Hematopoietic multipotent progenitor cell treated with erythropoietin and hydrocortisone succinate and interleukin-3 and kit ligand, for 8 days (in vitro differentiated cells): ENCODE results near the gene LANCL3.
"Not testable (repeated sequence)": the region's sequence is repeated elsewhere in the genome, so short reads cannot be mapped to it uniquely, and the experiment has no call there.

Experiments
- DNase-seq: peaks from one replicate; pipeline ENCODE4 v3.0.0-alpha.2; 2015

The LANCL3 gene

DNA sequence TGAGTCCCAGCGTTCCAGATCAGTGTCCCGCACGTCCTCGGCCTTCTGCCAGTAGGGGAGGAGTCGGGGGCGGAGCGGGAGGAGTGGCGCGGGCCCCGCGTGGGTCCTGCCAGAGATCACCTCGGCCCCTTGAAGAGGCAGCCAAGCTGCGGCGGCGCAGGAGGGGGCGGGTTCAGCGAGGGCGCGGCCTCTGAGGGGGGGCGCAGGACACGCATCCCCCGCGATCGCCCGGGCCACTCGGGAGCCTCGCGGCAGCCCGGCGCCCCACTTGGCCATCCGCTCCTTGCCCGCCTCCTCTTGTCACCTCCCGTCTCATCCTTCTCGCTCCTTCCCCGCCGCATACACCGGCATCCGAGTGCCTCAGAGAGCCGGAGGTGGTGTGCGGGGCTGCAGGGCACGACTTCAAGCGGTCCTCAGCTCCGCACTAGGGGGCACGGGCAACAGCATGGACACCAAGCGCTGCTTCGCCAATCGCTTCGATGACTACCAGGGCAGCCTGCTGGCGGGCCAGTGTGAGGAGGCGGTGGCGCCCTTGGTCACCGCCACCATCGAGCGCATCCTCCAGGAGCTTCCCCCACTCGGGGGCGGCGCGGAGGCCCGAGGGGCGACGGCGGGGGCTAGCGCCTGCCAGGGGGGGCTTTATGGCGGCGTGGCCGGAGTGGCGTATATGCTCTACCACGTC, at the start of gene LANCL3:
TSS of gene LANCL3 (plus strand) at position 236 of the 682 bp plus-strand sequence. CDS start at position 446, 210 bp downstream.
- peak; percentile 44 for DNase-seq

DNA sequence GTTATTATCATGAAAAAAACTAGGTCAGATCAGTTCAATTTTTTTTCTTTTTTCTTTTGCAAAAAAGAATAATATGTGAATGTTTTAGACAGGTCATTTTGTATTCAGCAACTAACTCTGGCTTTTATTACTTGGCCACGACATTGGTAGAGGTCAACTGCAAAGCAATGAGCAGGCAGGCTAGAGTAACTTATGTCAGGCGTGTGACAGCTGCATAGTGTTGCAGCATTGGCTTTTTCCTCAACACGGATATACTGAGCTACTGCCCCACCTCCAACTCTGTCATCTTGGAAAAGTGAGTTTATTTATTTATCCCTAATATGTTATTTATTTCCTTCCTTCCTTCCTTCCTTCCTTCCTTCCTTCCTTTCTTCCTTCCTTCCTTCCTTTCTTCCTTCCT, 47.8 kb upstream of the LANCL3 start:
- not testable (repeated sequence) for DNase-seq

GRCh38 chrX:37541991-37542390, 29.5 kb upstream of the LANCL3 start:
- DNase-seq, result no peak

DNA sequence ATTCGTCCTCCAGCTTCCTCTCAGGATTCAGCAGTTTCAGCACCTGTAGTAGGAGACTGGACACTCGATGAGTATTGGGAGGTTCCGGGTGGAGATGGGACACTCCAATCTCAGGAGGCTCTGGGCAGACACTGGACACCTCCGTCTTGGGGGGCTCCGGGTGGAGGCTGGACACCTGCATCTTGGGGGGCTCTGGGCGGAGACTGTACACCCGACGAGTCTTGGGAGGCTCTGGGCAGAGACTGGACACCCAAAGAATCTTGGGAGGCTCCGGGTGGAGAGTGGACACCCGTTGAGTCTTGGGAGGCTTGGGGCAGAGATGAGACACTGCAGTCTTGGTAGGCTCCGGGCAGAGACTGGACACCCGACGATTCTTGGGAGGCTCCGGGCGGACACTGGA, 28.7 kb upstream of the LANCL3 start:
- no peak for DNase-seq

DNA sequence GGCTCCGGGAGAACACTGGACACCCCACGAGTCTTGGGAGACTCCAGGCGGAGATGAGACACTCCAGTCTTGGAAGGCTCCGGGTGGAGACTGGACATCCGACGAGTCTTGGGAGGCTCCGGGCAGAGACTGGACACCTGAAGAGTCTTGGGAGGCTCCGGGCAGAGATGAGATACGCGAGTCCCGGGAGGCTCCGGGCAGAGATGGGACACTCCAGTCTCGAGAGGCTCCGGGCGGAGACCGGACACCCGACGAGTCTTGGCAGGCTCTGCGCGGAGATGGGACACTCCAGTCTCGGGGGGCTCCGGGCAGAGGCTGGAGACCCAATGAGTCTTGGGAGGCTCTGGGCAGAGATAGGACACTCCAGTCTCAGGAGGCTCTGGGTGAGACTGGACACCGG, 28.1 kb upstream of the LANCL3 start:
- DNase-seq, result no peak

GRCh38 chrX:37544531-37544930, 26.9 kb upstream of the LANCL3 start:
- DNase-seq, result not testable (repeated sequence)

- no peak for DNase-seq
Observed at GRCh38 chrX:37545066-37545465, 26.4 kb upstream of the LANCL3 start.

DNA sequence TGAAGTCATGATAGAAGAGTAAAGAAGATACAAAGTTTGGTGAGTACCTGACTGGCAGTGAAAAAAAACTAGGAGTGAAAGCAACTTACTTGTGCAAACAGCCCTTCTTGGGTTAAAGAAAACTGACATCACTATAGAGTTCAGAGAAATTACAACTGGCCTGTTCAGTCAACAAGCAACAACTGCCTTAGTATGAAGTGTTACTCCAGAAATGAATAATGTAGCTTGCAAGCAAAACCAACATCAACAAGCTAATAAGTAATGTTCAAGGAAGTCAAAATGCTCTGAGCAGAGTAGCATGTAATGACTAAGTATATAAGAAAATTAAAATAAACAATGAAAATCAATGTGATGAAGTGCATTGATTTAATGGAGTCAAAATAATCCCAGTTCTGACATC, 21.8 kb upstream of the LANCL3 start:
- DNase-seq, result not testable (repeated sequence)

GRCh38 chrX:37553476-37553875, 18.0 kb upstream of the LANCL3 start:
- no peak for DNase-seq

GRCh38 chrX:37565254-37565653, 6.2 kb upstream of the LANCL3 start:
- DNase-seq, result not testable (repeated sequence)

DNA sequence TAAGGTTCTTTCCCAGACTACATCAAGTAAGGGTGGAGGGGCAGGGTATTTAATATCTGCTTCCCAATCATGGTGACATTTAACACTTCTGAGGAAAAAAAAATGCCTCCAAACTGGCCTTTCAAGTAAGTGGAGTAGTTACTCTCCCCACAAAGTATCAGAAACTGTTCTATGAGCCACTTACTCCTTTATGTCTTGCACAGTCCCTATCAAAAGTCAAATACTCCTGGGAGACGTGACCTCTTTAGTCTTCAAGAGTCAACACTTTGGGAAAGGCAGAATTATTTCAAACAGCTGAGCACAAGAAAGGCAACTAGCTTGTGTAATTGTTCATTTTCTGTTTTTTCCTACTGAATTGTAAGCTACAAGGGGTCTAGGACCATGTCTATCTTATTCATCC, 1.1 kb upstream of the LANCL3 start:
- DNase-seq, result not testable (repeated sequence)

- peak; percentile 68 for DNase-seq
Observed at GRCh38 chrX:37572108-37572587, 687 bp downstream of the LANCL3 start.

DNA sequence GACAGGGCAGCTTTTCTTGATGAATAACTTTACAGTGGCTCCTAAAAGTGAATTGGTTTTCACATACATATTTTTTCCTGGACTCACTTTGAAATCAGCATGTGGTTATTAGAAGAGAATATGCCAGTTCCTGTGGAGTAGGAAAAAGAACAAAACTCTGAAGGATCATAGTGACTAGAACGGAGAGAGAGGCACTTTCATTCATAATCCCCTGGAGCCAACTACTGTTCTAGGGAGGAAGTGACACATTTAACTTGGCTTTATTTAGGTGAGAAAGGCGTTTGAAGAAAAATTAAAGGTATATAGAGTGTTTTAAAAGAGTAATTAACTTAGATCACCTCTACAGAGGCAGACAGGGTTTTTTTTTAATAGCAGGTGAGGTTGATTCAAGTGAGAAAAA, 1.7 kb downstream of the LANCL3 start:
- peak; percentile 39 for DNase-seq

DNA sequence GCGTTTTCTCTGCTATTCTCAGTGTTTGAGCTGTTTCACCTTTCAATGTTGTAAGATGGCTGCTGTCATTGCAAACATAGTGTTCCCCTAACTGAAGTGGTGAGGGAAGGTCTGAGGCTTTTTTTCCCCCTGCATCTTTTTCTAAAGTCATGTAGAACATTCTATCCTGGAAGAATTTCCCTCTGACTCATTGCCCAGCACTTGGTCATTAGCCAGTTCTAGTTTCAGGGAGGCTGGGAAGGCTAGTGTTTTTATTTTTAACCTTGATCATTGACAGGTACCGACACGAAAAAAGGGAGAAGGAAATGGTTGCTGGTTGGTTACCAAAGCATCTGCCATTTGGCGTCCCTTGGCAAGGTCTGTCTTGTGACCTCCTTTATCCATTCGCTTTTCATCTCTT, 6.6 kb downstream of the LANCL3 start:
- DNase-seq, result no peak

- DNase-seq, result no peak
Observed at GRCh38 chrX:37580080-37580479, 8.6 kb downstream of the LANCL3 start.

DNA sequence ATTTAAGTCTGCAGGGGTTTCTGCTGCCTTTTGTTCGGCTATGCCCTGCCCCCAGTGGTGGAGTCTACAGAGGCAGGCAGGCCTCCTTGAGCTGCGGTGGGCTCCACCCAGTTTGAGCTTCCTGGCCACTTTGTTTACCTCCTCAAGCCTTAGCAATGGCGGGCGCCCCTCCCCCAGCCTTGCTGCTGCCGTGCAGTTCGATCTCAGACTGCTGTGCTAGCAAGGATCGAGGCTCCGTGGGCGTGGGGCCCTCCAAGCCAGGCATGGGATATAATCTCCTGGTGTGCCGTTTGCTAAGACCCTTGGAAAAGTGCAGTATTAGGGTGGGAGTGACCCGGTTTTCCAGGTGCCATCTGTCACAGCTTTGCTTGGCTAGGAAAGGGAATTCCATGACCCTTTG, 15.9 kb downstream of the LANCL3 start:
- DNase-seq, result not testable (repeated sequence)

- no peak for DNase-seq
Observed at GRCh38 chrX:37590047-37590446, 18.6 kb downstream of the LANCL3 start.

- DNase-seq, result no peak
Observed at GRCh38 chrX:37594755-37595382, 23.4 kb downstream of the LANCL3 start.

- peak; percentile 46 for DNase-seq
Observed at GRCh38 chrX:37599729-37600128, 28.3 kb downstream of the LANCL3 start.

GRCh38 chrX:37603938-37604409, 32.5 kb downstream of the LANCL3 start:
- DNase-seq, result peak; percentile 35

GRCh38 chrX:37607243-37607642, 35.8 kb downstream of the LANCL3 start:
- DNase-seq, result no peak

DNA sequence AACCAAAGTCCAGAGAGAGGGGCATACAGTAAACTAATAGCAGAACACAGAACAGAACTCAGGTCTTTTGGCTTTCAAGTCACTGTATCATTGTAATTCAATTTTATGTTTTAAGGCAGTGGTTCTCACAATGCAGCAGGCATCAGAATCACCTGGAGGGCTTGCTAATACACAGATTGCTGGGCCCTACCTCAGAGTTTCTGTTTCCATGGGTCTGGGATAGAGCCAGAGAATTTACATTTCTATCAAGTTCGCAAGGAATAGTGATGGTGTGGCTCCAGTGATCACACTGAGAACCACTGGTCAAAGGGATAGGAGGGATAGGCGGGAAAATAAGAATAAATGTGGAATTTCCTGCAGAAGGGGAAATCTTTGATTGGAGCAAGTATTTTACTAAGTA, 36.7 kb downstream of the LANCL3 start:
- DNase-seq, result no peak

DNA sequence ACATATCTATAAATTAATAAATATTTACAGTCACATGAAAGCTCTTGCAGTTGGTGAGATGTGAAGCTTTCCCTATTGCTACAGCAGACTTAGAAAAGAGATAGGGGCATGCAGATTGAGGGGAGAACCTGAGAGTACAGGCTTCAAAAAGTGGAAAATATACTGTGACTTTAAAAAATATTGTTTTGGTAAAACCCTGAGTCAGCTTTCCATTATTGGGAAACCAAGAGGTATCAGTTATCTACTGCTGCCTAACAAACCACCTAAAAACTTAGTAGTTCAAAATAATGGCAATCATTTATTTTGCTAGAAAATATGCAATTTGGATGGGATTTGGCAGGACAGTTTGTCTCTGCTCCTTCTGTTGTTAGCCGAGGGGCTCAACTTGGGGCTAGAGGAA, 38.3 kb downstream of the LANCL3 start:
- DNase-seq, result no peak

GRCh38 chrX:37613933-37614332, 42.5 kb downstream of the LANCL3 start:
- peak; percentile 12 for DNase-seq
